GM18858 (cell line): ENCODE measurements around the gene PHACTR3.
"Not testable (repeated sequence)": the region's sequence is repeated elsewhere in the genome, so short reads cannot be mapped to it uniquely, and the experiment has no call there.

Experiments used
- ATAC-seq: cut with Tn5 transposase; IDR thresholded peaks from one replicate; pipeline ENCODE4 v1.9.1; 2021; ENCODE audit not compliant: unreplicated experiment

Gene PHACTR3

DNA sequence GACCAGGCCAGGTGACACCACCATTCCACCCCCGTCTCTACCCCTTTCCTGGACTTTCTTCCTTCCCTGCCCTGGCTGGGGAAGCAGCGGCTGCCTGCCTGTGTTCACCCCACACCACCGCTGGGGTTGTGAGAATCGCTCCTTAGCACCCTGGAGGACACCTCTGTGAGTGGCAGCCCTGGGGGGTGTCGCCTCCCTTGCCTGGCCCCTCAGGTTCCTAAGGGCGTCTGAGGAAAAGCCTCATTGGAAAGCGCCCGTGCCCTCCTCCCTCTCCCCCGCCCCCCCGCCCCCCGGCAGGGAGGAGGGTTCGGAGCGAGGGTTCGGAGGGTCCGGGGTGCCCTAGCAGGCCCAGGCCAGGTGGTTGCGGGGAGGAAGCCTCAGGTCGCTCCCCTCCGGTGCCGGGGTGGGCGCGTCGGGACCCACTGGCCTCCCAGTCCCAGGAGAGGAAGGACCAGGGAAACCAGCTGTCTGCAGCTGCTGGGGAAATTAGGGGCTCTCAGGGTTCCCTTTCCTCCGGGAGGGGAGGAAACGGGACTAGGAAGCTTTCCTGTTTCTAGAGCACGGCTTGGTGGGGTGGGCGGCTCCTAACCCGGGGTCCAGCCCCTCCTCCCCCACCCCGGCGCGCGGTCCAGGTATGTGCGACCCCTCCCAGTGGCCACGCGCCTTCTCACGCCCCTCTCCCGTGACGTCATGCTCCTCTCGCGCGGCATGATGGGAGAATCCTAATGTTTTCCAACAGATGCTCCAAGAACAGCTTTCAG is at the start of gene PHACTR3:
Gene PHACTR3, plus strand, starts transcription at position 760 of the 761 bp plus-strand sequence. CDS start 475 bp downstream, outside the sequence.
- ATAC-seq: no peak

DNA sequence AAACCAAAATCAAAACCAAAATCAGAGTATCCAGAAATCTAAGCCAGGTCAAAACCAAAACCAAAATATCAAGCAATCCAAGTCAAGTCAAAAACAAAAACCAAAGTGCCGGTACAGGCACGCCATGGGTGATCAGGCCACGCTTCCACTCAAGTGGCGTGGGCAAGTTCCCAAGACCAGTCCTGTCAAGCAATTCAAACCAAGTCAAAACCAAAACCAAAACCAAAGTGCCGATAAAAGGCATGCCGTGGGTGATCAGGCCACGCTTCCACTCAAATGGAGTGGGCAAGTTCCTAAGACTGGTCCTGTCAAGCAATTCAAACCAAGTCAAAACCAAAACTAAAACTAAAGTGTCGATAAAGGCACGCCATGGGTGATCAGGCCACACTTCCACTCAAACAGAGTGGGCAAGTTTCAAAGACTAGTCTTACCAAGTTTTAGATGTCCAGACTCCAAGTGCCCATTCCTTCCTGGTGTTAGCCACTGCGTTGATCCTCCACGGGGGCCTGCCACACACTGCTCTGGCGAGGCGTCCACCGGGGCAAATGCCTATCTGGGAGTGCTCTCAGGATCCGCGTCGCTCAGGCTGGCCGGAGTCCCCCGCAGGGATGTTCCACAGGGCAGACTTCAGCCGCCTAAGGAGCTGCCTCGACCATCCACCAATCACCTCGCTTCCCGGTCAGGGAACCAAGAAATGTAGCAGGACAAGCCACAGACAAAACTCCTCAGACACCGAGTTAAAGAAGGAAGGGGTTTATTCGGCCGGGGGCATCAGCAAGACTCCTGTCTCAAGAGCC is 46.4 kb upstream of the PHACTR3 start:
- ATAC-seq: not testable (repeated sequence)

DNA sequence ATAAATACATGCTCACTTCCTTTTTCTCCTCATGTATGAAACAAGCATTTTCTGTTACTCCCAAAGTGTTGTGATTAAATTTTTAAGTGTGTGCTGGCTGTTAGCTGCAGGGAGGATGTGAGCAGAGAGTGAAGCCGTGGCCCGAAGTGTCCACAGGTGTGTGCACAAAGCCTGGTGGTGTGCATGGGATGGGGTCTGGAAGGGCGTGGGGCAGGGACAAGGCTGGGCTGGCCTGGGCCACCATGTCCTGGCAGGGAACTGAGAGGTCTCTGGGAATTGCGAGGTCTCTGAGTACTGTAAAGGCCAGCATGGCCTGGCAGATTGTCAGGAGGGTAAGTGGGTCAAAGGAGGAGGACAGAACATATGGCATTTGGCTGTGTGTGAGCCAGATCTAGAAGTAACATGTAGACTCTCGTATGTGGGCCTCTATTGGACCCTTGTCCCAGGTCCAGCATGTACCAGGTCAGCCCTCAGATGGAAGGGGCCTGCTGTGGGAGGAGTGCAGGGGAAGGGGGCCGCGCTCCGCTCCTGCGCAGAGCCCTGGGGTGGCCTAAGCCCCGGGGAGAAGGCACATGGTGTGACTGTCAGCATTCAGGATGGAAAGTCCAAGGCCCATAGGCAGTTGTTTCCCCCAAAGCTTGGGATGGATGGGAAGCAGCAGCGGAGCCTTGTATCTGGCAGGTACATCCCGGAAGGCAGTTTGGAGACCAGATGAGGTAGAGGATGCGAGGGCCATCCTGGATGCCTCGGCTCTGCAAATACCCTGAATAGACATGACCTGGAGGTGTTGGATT is 45.1 kb upstream of the PHACTR3 start:
- no peak for ATAC-seq

DNA sequence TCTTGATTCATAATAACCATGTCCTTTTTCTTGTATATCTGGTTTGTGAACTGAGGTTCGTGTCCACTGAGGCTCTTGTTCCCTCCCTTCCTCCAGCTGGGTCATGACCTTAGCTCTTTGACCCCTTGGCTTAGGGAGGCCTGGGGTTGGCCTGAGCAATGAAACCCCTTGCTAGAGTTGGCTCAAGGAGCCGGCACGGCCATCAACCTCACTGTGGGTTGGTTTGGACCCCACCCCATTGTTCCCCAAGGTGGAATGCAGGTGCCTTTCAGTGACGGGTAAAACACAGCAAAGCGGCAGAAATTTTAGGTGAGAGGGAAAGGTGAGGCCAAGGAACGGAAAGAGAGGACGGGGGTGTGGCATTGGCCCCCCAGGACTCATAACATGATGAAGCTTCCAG is 44.5 kb upstream of the PHACTR3 start:
- no peak for ATAC-seq

DNA sequence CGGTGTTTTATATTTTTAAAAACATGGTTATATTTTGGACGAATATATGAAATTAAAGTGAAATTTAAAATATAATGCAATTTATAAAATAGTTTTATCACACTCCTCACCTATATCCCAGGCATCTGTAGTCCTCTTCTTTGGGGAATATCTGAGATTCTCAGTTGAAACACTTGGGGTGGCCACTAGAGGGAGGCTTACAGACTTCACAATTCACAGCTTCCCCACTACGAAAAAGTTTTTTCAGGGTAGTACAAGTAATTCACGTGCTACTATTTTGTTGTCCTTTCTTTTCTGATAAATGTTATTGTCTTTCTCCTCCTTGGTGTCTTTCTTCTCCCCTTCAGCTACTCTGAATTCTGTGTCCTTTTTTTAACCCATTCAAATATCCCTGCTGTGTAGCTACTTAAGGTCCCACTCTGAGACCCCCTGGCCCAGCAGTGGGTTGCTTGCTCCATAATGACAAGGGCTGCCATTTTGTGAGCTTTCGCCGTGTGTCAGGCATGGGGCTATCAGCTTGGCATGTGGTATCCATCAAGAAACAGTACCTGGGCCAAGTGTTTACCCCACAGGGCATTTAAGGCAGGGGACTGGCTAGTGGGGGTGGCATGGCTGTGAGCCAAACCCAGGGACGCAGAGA is 43.6 kb upstream of the PHACTR3 start:
- ATAC-seq: no peak

DNA sequence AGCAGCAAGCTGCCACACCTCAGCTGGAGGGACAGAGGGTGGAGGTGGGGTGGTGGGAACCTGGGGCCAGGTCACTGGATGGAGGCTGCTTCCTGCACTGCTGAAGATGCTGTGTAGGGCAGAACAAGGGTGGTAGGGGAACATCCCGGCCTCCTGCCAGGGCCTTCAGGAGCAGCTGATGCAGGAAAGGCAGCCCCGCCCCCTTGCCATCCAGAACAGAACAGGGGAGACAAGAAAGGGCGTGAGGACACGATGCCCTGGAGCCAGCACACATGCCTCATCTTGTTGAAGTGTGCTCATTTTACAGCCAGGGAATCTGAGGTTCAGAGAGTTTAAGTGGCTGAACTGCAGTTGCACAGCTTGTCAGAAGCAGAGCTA is 43.1 kb upstream of the PHACTR3 start:
- no peak for ATAC-seq

DNA sequence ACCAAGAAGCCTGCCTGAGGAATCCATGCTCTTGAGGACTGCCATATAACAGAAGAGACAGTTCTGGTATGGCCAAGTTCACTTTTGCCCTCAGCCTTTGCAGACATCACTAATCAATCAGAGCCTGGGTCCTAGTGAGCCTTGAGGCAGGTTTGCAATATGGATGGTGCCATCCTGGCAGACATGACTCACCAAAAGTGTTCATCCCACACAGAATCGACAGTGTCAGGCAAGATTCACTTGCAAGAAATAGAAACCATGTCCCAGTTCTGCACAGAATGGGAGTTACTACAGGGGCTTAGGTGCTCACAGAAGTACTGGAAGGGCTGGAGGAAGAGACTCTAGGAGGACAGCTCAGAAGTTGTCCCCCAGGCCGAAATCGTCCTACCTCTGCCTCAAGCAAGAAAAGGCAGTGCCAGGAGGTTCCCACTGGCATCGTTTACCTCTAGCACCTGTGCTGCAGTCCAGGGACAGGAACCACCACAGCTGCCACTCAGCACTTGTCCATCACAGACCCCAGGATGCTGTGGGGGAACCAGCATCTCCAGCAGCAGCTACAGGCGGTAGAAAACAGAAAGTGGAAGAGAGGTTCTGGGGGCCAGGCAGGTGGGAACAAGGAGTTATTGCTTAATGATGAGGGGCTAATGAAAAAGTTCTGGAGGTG is 42.6 kb upstream of the PHACTR3 start:
- no peak for ATAC-seq

DNA sequence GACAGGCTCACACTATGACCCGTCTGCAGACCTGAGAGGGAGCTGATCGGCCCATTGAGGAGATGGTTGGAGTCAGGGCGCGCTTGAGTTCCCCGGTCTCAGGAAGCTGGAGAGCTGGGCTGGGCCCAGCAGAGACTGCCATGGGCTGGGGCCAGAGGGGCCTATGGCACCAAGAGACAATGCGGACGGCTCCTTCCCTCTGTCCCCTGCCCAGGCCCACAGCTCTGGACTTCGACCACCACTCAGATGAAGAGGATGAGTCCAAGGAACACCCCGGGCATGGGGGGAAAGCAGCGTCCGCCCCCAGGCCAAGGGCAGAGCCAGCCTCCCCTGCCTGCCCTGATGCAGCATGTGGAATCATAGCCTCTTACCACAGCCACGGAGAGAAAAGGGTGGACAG is 40.2 kb upstream of the PHACTR3 start:
- no peak for ATAC-seq

DNA sequence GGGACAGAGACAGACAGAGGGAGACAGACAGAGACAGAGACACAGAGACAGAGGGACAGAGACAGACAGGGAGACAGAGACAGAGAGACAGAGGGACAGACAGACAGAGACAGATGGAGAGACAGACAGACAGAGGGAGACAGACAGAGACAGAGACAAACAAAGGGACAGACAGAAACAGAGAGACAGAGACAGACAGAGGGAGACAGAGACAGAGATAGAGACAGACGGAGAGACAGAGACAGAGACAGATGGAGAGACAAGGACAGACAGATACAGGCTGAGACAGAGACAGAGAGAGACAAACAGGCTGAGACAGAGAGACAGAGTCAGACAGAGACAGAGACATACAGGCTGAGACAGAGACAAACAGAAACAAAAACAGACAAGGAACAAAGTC is 39.4 kb upstream of the PHACTR3 start:
- ATAC-seq: no peak

DNA sequence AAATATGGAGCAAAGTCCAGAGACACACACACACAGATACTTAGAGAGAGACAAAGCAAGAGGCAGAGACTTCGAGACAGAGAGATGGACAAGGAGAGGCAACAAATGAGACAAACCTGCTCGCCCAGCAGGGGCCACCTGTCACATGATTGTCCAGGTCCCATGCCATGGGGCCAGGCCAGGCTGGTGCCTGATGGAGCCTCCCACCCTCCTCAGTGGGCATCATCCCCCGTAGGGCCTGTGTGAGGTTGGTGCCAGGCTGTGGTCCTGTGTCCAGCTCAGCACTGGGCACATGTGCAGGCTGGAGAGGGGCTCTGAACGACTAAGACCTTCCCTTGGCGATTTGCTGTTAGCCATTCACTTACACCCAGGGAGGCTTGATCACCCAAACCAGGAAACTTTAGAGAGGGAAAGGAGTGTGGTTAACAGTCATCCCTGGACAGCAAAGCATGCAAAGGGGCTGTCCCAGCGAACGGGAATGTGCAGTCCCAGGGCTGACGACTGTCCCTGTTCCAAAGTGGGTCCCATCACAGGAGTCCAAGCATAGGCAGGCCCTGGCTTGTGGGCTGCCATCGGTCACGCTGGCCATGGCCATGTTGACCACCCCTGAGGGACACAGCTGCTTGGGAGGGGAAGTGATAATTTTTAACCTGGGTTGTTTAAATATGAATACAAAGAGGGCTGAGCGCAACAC is 38.4 kb upstream of the PHACTR3 start:
- ATAC-seq: no peak

DNA sequence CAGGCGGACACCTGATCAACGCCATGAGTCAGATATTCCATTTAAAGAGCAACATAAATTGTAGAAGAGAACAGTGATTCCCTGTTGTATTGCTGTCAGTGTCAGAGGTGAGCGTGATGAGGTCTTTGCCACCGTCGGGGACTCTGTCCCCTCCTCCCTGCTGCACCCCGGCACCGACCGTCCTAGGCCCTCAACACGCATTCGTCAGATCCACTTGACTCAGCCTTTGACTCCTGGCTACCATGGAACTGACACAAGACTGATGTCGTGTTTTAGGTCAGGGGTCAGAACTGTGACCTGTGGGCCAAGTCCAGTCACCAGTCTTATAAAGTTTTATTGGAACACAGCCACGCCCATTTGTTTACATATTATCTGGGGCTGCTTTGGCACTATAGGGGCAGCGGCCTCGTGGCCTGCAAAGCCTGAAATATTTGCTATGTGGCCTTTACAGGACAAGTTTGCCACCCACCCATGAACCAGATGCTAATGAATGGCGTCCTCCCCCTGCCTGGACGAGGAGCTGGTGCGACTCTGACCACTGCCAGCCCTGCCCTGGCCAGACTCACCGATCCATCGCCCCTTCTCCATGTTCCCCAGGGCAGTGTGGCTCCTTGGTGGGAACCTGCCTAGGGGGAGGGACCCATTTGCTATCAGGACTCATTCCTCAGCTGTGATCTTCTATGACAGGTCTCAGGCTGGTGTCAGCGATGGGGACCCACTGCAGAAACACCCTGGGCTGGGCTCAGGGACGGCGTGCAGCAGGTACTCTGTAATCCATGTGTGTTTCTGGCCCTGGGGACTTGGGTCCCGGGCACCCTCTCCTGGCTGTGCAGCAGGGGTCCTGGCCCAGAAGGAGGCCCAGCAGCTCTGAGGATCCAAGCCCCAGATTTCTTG is 37.5 kb upstream of the PHACTR3 start:
- ATAC-seq: no peak

DNA sequence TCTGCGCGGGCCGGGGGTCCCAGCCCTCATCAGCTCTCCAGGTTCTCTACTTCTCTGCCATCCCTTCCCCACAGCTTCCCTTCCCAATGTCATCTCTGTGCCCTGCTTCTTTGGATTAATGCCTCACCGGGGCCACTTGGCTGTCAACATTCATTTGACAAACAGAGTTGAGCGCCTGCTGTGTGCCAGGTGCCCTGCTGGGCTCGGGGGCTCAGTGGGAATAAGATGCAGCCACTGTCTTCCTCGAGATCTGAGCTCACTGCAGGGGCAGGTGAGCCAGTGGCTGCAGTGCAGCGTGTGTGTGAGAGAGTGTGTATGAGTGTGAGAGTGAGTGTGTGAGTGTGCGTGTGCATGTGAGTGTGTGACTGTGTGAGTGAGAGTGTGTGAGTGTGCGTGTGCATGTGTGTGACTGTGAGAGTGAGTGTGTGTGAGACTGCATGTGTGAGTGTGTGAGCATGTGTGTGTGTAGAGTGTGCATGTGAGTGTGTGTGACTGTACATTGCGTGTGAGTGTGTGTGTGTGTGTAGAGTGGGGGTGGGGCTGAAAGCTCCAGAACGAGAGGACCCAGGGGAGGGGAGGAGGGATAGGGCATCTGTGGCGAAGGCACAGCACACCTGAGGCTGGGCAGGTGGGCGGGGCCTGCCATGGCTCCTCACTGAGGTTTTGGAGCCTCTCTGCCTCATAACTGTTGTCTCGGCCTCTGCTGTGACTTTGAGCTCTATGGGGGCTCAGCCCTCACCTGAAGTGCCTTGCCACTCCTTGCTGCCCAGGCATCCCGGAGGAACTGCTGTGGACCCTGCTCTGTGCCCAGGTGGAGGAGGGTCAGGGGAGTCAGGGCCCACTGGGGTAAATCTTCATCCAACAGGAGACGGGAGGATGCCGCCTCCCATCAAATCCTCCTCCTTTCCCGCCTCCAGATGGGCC is 36.5 kb upstream of the PHACTR3 start:
- no peak for ATAC-seq

DNA sequence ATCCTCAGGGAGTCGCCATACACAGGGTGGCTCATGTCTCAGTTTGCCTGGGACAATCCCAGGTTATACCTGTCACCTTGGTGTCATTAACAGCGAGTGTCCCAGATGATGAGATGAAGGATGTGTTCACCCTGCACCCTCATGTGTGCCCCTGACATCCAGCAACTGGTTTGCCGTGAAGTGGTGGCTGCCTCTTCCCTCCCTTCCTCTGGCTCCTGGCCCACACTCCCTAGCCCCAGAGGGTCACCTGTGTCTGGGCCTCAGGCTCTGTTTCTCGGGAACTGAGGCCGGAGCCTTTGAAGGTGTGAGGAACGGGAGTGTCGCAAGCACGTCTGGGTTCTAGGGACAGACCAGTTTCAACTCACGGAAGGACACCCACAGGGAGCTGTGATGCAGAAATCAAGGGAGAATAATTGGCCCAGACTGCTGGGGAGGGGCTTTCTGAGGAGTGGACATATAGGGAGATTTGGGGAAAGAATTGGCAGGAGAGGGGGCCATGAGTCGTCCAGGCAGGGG is 35.8 kb upstream of the PHACTR3 start:
- ATAC-seq: no peak

DNA sequence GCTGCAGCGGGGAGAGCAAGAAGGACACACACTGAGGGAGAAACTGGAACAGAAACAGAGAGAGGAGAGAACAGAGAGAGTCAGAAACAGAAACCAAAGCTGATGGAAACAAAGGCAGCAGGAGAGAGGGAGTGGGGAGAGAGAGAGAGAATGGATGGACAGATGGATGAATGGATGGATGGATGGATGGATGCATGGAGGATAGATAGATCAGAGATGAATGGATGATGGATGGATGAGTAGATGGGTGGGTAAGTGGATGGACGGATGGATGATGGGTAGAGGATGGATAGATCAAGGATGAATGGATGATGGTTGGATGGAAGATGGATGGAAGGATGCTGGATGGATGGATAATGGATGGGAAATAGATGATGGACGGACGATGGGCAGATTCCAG is 35.0 kb upstream of the PHACTR3 start:
- no peak for ATAC-seq

DNA sequence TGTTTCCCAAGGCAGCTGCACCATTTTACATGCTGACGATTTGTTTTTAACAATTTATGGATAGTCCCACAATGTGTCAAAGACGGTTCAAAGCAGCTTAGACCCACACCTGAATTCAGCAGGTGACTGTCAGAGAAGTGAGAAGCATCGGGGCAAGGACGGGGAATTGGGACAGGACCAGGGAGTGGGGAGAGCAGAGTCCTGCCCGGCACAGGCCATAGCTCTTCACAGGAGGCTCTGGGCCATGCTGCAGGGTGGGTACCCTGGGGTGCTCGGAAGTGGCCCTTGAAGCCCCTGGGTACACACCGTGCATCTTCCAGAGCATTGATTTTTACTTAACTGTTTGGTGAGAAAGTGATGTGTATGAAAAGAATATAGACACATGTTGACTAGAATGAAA is 33.2 kb upstream of the PHACTR3 start:
- ATAC-seq: no peak

DNA sequence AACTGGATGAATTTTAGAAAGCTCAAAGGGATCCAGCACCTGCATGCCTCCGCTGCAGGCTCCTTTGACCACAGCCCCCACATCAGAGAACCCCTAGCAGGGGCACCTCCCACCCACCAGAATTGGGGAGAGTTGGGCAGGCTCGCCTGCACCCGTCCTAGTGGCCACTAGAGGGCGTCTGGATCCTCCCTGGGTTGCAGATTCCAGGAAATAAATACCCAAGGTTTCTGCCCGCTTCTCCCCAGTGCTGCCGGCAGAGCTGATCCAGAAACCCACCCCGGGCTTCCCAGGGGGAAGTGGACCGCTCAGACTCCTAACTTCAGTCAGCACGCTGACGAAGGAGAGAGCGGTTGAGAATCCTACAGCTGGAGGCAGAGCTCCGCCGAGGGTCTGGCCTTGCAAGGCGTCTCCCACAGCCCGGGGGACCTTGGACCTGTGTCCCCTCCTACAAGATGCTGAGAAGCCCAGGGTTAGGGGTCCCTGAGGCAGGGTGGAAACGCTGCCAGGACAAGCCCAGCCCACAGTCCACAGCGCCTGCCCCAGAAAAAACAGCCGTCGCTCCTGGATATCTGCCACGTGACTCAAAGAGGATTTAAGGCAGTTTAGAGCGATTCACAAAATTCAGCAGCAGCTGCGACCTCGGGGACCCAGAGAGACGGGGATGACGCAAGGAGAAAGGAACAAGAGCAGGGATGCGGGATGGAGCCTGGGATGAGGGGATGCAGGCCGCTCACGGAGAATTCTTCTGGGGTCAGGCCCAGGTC is 32.6 kb upstream of the PHACTR3 start:
- ATAC-seq: no peak

DNA sequence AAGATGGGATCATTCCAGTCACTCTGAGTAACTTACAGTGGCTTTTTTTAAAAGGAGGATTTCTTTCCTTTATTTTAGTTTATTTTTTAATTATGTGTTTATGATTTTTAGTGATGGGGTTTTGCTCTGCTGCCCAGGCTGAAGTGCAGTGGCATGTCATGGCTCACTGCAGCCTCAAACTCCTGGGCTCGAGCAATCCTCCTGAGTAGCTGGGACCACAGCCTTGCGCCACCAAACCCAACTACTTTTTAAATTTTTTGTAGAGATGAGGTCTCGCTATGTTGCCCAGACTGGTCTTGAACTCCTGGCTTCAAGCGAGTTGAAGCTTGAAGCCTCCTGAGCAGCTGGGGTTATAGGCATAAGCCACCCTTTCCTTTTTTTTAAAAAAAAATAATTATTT is 31.8 kb upstream of the PHACTR3 start:
- no peak for ATAC-seq
